ENCODE results near the gene NBEA. TPM values are rescaled to one million over a fixed set of nuclear protein-coding genes. Genes with fewer than 3 reads are reported as not detected.

The NBEA gene
- total RNA-seq, 8 experiments from 2014 or later: 2.8 to 45.7 (median 31.8) TPM

GRCh38 chr13:35684432-35684831 is 742.4 kb downstream of the NBEA start:
- Histone ChIP-seq H3K4me1 (replicated peaks in 1 of 2) (no peaks in the 10 kb centered on the region), H3K4me3 (no peak overlapping the region), H3K27ac (no peak overlapping the region)
- in situ Hi-C loops (cut with MboI; ENCODE audit: low pct_unique_long_range_greater_than_20kb in 2 of 9, low sequenced_read_pairs in 9 of 9, unreplicated experiment in 9 of 9): no loop called here
- 83 to 96% (median 90%) methylated on average over 1 to 4 of the region's 5 CpGs; no CpG with 5 or more reads in 4 of the 10 experiments for WGBS, 10 experiments
- ATAC-seq (replicated peaks in 6 of 8): no peak

GRCh38 chr13:35687336-35687735 is 745.3 kb downstream of the NBEA start:
- in situ Hi-C loops (cut with MboI; ENCODE audit: low pct_unique_long_range_greater_than_20kb in 2 of 9, low sequenced_read_pairs in 9 of 9, unreplicated experiment in 9 of 9): no loop called here
- Histone ChIP-seq H3K4me3 (no peak overlapping the region), H3K4me1 (replicated peaks in 1 of 2) (no peaks in the 10 kb centered on the region), H3K27ac (no peak overlapping the region)
- WGBS, 10 experiments: 93 to 100% (median 100%) methylated on average over 1 to 2 of the region's 4 CpGs; no CpG with 5 or more reads in 3 of the 10 experiments
- no peak for ATAC-seq (replicated peaks in 6 of 8)

GRCh38 chr13:35690581-35691207 is 748.6 kb downstream of the NBEA start:
- no peaks in the 10 kb centered on the region for H3K4me1 ChIP-seq (replicated peaks in 1 of 2)

GRCh38 chr13:35693134-35693784 is 751.2 kb downstream of the NBEA start:
- ATAC-seq (replicated peaks in 6 of 8): peak in 1 of 8 experiments; percentile 58
- in situ Hi-C loops (cut with MboI; ENCODE audit: low pct_unique_long_range_greater_than_20kb in 2 of 9, low sequenced_read_pairs in 9 of 9, unreplicated experiment in 9 of 9): no loop called here
- 45 to 88% (median 79%) methylated on average over 2 to 9 of the region's 9 CpGs for WGBS, 10 experiments

More at GRCh38 chr13:35690581-35691207, 748.6 kb downstream of the NBEA start:
- WGBS, 10 experiments: 28 to 100% (median 70%) methylated on average over 1 to 8 of the region's 8 CpGs
- in situ Hi-C loops (cut with MboI; ENCODE audit: low pct_unique_long_range_greater_than_20kb in 2 of 9, low sequenced_read_pairs in 9 of 9, unreplicated experiment in 9 of 9): no loop called here
- Histone ChIP-seq H3K27ac (no peak overlapping the region), H3K4me3 (no peak overlapping the region)
- ATAC-seq (replicated peaks in 6 of 8): no peak

GRCh38 chr13:35694031-35694430 is 752.0 kb downstream of the NBEA start:
- no peak overlapping the region for H3K27ac ChIP-seq
- H3K4me3 ChIP-seq: no peak overlapping the region
- in situ Hi-C loops (cut with MboI; ENCODE audit: low pct_unique_long_range_greater_than_20kb in 2 of 9, low sequenced_read_pairs in 9 of 9, unreplicated experiment in 9 of 9): no loop called here
- 80 to 100% (median 97%) methylated on average over 1 to 7 of the region's 13 CpGs; no CpG with 5 or more reads in 5 of the 10 experiments for WGBS, 10 experiments
- peaks cover 5 to 6% of the 10 kb centered on the region in 2 donors for H3K4me1 ChIP-seq (replicated peaks in 1 of 2)
- ATAC-seq (replicated peaks in 6 of 8): no peak

More at GRCh38 chr13:35693134-35693784, 751.2 kb downstream of the NBEA start:
- Histone ChIP-seq H3K4me1 (replicated peaks in 1 of 2) (no peaks in the 10 kb centered on the region), H3K4me3 (no peak overlapping the region), H3K27ac (no peak overlapping the region)

- ATAC-seq (replicated peaks in 6 of 8): peak in 1 of 8 experiments; percentile 59
- H3K4me1 ChIP-seq (replicated peaks in 1 of 2): peaks cover 10 to 14% of the 10 kb centered on the region in 2 donors
- 90 to 100% (median 100%) methylated on average over 1 to 2 of the region's 26 CpGs; no CpG with 5 or more reads in 7 of the 10 experiments for WGBS, 10 experiments
- H3K4me3 ChIP-seq: no peak overlapping the region
- no peak overlapping the region for H3K27ac ChIP-seq
- in situ Hi-C loops (cut with MboI; ENCODE audit: low pct_unique_long_range_greater_than_20kb in 2 of 9, low sequenced_read_pairs in 9 of 9, unreplicated experiment in 9 of 9): no loop called here
Observed at GRCh38 chr13:35694549-35695447, 752.7 kb downstream of the NBEA start.

GRCh38 chr13:35695448-35695770 is 753.3 kb downstream of the NBEA start:
- ATAC-seq (replicated peaks in 6 of 8): peak in 1 of 8 experiments; percentile 16
- in situ Hi-C loops (cut with MboI; ENCODE audit: low pct_unique_long_range_greater_than_20kb in 2 of 9, low sequenced_read_pairs in 9 of 9, unreplicated experiment in 9 of 9): no loop called here
- H3K4me3 ChIP-seq: no peak overlapping the region
- H3K4me1 ChIP-seq (replicated peaks in 1 of 2): peaks cover 16 to 20% of the 10 kb centered on the region in 2 donors
- 60 to 100% (median 93%) methylated on average over 2 to 5 of the region's 15 CpGs; no CpG with 5 or more reads in 6 of the 10 experiments for WGBS, 10 experiments
- no peak overlapping the region for H3K27ac ChIP-seq

GRCh38 chr13:35697186-35697730 is 755.2 kb downstream of the NBEA start:
- no peak overlapping the region for H3K27ac ChIP-seq
- WGBS, 10 experiments: 48 to 100% (median 85%) methylated on average over 1 to 6 of the region's 7 CpGs; no CpG with 5 or more reads in 2 of the 10 experiments
- ATAC-seq (replicated peaks in 6 of 8): no peak
- peaks cover 16 to 23% of the 10 kb centered on the region in 2 donors for H3K4me1 ChIP-seq (replicated peaks in 1 of 2)
- no peak overlapping the region for H3K4me3 ChIP-seq
- in situ Hi-C loops (cut with MboI; ENCODE audit: low pct_unique_long_range_greater_than_20kb in 2 of 9, low sequenced_read_pairs in 9 of 9, unreplicated experiment in 9 of 9): no loop called here

- Histone ChIP-seq H3K4me1 (replicated peaks in 1 of 2) (peaks cover 16 to 23% of the 10 kb centered on the region in 2 donors), H3K4me3 (no peak overlapping the region), H3K27ac (no peak overlapping the region)
- peak in 7 of 8 experiments; percentile 12 to 83 (median 63) for ATAC-seq (replicated peaks in 6 of 8)
- 2 to 100% (median 79%) methylated on average over 3 to 9 of the region's 11 CpGs; no CpG with 5 or more reads in 1 of the 10 experiments for WGBS, 10 experiments
- in situ Hi-C loops (cut with MboI; ENCODE audit: low pct_unique_long_range_greater_than_20kb in 2 of 9, low sequenced_read_pairs in 9 of 9, unreplicated experiment in 9 of 9): no loop called here
Observed at GRCh38 chr13:35698911-35699576, 757.0 kb downstream of the NBEA start.

GRCh38 chr13:35699825-35700510 is 757.9 kb downstream of the NBEA start:
- ATAC-seq (replicated peaks in 6 of 8): peak; percentile 34 to 80 (median 63)
- no peak overlapping the region for H3K4me3 ChIP-seq
- H3K27ac ChIP-seq: no peak overlapping the region
- WGBS, 10 experiments: 3 to 100% (median 35%) methylated on average over 1 to 11 of the region's 13 CpGs
- in situ Hi-C loops (cut with MboI; ENCODE audit: low pct_unique_long_range_greater_than_20kb in 2 of 9, low sequenced_read_pairs in 9 of 9, unreplicated experiment in 9 of 9): loop anchor here in 2 of 9 experiments (25.0 kb wide), 2 partner anchors 238 to 488 kb away; no protein-coding TSS in a partner anchor
- H3K4me1 ChIP-seq (replicated peaks in 1 of 2): peaks cover 16 to 23% of the 10 kb centered on the region in 2 donors

GRCh38 chr13:35700671-35701070 is 758.6 kb downstream of the NBEA start:
- WGBS, 10 experiments: 38 to 100% (median 87%) methylated on average over 1 to 5 of the region's 5 CpGs; no CpG with 5 or more reads in 3 of the 10 experiments
- no peak for ATAC-seq (replicated peaks in 6 of 8)
- H3K4me1 ChIP-seq (replicated peaks in 1 of 2): peaks cover 16 to 23% of the 10 kb centered on the region in 2 donors
- no peak overlapping the region for H3K27ac ChIP-seq
- in situ Hi-C loops (cut with MboI; ENCODE audit: low pct_unique_long_range_greater_than_20kb in 2 of 9, low sequenced_read_pairs in 9 of 9, unreplicated experiment in 9 of 9): loop anchor here in 2 of 9 experiments (25.0 kb wide), 2 partner anchors 238 to 488 kb away; no protein-coding TSS in a partner anchor
- H3K4me3 ChIP-seq: no peak overlapping the region

Measured in motor neuron (in vitro differentiated cells).